T-helper 2 cell treated with Interferon-gamma antibody and Interleukin-4, amounts not matched to agents 100 ng/mL and 5 ng/mL, for 36 hours (primary cell): ENCODE results near the gene MAPK4. TPM values are rescaled to one million over a fixed set of nuclear protein-coding genes. Genes with fewer than 3 reads are reported as not detected.

Experiments used
- intact Hi-C: fragments of 100-400 bp; cut with micrococcal nuclease; formaldehyde crosslinking; loops from one replicate; pipeline ENCODE4 v1.15.1; 2023
- total RNA-seq: library from RNA; stranded (reverse); gene quantifications from 2 replicates; pipeline ENCODE4 v1.2.3, GENCODE V29; 2022

The MAPK4 gene
- total RNA-seq, 1 donor from 2014 or later = not detected

GRCh38 chr18:50653402-50654093, 93.7 kb downstream of the MAPK4 start:
- intact Hi-C loops = no loop called here

- intact Hi-C loops = no loop called here
Measured at GRCh38 chr18:50654211-50654610, 94.3 kb downstream of the MAPK4 start.

DNA sequence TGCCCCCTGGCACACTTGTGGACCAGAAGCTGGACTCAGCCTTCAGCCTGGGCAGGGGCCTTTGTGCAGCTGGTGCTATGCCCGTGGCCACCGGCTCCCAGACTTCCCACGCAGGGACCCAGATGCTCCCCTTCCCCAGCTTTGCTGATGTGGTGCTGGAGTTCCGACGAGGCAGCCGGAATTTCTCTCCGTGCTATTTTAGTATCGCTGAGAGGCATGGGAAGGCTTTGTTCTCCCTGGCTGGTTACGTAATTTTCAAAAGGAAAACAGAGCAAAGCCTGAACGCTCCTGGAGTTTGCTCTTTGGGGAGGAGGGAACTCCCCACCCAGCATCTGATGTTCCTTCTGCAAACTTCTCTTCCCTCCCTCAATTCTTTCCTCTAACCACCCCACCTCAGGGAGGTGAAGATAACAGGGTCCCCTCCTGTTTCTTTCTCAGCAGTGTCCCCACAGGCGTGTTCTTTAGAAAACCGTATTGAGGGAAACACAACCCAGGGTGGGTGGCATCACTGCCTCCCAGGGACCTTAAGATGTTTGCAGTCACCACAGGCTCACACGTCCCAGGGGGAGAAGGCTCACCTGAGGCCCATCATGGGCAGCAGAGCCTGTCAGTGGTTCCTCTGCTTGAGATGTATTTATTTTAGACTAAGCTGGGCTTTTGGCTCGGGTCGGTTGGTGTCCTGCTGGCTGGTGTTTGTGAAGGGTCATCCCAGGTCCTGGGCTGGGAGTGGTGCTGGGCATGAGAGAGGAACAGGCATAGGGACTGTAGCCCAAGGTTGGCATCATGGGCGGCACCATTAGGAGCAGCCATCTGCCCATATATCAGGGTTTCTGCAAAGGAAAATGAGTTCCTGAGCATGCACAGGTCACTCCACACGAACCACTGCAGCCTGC, 95.0 kb downstream of the MAPK4 start:
- intact Hi-C loops = no loop called here

GRCh38 chr18:50656396-50656795, 96.5 kb downstream of the MAPK4 start:
- intact Hi-C loops = no loop called here

GRCh38 chr18:50656841-50657470, 97.1 kb downstream of the MAPK4 start:
- intact Hi-C loops = no loop called here

GRCh38 chr18:50658601-50659000, 98.7 kb downstream of the MAPK4 start:
- intact Hi-C loops = no loop called here

DNA sequence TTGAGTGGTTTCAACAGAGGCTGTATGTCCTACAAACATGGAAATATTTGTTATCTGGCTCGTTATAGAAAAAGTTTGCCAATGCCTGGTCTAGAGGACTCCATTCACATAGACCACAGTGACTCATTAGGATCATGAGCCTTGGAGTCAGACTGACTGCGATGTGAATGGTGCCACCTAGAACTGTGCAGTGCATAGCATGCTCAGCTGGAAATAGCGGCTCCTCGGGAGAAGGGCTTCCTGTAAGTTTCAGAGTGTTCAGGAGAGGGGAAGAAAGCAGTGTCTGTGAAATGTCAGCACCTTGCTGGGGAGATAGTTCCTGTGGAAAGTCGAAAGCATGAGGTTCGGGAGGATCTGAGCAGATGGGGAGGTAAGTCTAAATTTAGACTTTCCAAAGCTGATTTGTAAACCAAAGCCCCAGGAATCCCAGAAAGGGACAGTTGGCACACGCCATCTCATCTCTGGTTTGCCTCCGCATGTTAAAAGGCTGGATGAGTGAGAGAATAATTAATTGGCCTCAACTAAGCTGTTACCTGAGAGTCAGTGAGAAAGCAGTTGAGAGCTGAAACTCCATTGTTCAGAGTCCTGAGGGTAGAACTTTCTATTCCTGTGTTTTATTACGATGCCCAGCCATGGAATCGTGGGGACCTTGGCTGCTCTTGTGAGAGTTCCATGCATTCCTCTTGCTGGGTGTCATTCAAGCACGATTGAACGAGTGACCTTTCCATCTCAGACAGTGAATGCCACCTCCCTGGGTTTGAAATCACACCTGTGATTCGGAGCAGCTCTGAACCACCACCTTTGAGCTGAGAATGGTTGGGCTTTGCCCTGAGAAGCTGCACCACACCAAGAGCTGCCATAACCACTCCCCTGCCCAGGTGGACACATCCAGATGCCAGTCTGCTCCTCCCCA, 99.5 kb downstream of the MAPK4 start:
- intact Hi-C loops = no loop called here

DNA sequence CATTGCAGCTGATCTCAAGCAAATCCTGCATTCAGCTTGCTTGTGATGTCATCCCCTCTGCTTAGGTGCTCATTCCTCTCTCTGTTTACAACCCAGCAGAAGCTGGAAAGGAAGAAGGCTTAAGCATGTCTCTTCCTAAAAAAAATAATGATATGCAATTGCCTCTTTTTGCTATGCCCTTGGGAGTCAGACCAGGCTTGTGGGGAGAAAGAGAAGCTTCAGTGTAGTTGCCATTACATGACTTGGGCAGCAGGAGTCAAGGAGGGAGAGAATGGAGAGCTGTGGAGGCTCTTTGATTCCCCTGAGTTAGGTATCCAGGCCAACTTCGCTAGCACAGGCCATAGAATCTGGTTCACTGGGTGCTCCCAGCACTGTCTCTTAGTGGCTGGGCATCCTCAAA, 101.1 kb downstream of the MAPK4 start:
- intact Hi-C loops = no loop called here

- intact Hi-C loops = no loop called here
Measured at GRCh38 chr18:50662177-50662576, 102.3 kb downstream of the MAPK4 start.

- intact Hi-C loops = no loop called here
Measured at GRCh38 chr18:50662775-50663383, 103.0 kb downstream of the MAPK4 start.

DNA sequence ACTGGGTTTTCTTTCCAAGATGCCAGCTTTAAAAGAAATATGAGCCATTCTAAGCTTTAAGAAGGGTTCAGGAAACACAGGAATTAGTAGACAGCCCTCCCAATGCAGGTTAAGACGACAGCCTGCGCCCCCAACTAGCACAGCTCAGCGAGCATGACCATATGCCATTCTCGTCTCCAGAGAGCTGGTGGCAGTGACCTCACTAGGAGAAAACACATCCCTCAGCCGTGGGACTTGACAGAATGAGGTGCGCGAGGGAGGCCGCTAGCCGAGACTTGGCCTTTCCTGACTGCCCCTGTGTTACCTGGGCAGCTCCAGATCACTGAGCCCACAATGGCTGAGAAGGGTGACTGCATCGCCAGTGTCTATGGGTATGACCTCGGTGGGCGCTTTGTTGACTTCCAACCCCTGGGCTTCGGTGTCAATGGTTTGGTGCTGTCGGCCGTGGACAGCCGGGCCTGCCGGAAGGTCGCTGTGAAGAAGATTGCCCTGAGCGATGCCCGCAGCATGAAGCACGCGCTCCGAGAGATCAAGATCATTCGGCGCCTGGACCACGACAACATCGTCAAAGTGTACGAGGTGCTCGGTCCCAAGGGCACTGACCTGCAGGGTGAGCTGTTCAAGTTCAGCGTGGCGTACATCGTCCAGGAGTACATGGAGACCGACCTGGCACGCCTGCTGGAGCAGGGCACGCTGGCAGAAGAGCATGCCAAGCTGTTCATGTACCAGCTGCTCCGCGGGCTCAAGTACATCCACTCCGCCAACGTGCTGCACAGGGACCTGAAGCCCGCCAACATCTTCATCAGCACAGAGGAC, 103.9 kb downstream of the MAPK4 start:
- intact Hi-C loops = no loop called here

GRCh38 chr18:50665015-50665414, 105.1 kb downstream of the MAPK4 start:
- intact Hi-C loops = no loop called here

DNA sequence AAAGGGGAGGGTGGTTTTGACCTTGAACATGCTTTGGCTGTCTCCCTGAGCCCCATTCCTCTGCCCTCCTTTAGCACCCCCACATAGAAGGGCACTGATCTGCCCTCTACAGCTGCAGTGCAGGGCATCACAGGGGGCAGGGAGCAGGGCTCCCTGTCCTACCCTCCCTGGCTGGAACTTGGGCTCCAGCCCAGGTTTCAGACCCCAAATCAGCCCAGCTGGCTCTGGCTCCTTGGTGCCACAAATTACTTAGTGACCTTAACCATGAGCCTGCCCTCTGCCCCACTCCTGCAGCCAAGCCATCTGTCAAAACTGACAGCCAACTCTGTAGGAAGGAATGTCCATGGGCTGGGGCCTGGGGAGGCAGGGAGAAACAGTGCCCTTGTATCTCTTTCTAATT, 105.6 kb downstream of the MAPK4 start:
- intact Hi-C loops = no loop called here

GRCh38 chr18:50666536-50666935, 106.6 kb downstream of the MAPK4 start:
- intact Hi-C loops = no loop called here

- intact Hi-C loops = no loop called here
Measured at GRCh38 chr18:50671376-50671775, 111.5 kb downstream of the MAPK4 start.

GRCh38 chr18:50674307-50674980, 114.6 kb downstream of the MAPK4 start:
- intact Hi-C loops = no loop called here

GRCh38 chr18:50675043-50675442, 115.2 kb downstream of the MAPK4 start:
- intact Hi-C loops = no loop called here

- intact Hi-C loops = no loop called here
Measured at GRCh38 chr18:50678651-50679050, 118.8 kb downstream of the MAPK4 start.

- intact Hi-C loops = no loop called here
Measured at GRCh38 chr18:50679056-50679455, 119.2 kb downstream of the MAPK4 start.
